SK-N-SH treated with all-trans-retinoic acid at 6 μM for 48 hours (cell line): ENCODE results near the gene SLC9B1.

Experiments
- BACH2 ChIP-seq: fragments of 250-450 bp; sonication (Bioruptor Pico); IDR thresholded peaks from 2 replicates; pipeline ENCODE4 v1.9.0; 2021; ENCODE audit warnings: mild to moderate bottlenecking, borderline replicate concordance
- CSDC2 ChIP-seq: fragments of 250-450 bp; sonication (Bioruptor Pico); IDR thresholded peaks from 2 replicates; pipeline ENCODE4 v1.5.0; 2020; ENCODE audit warnings: mild to moderate bottlenecking, moderate library complexity
- ISL1 ChIP-seq: fragments of 250-450 bp; sonication (Bioruptor Pico); IDR thresholded peaks from 2 replicates; pipeline ENCODE4 v2.1.2; 2022; ENCODE audit warnings: mild to moderate bottlenecking, moderate library complexity
- RARB ChIP-seq: fragments of 250-450 bp; sonication (Bioruptor Pico); IDR thresholded peaks from 2 replicates; pipeline ENCODE4 v1.8.0; 2021; ENCODE audit warnings: mild to moderate bottlenecking, moderate library complexity
- TOX ChIP-seq: fragments of 250-450 bp; sonication (Bioruptor Pico); IDR thresholded peaks from 2 replicates; pipeline ENCODE4 v1.8.0; 2021; ENCODE audit warnings: mild to moderate bottlenecking, moderate library complexity, borderline replicate concordance
- ZNF565 ChIP-seq: fragments of 450-650 bp; formaldehyde crosslinking; conservative IDR thresholded peaks from 2 replicates; pipeline ENCODE4 v1.5.0; 2020; ENCODE audit warnings: low read depth, mild to moderate bottlenecking, moderate library complexity
- TF ChIP-seq, protein P1 (sequence below): fragments of 250-450 bp; sonication (Bioruptor Pico); IDR thresholded peaks from 2 replicates; pipeline ENCODE4 v1.8.0; 2020; ENCODE audit warnings: mild to moderate bottlenecking, moderate library complexity, borderline replicate concordance

- TF ChIP-seq BACH2 (CRISPR knock-in tag) (no peak), CSDC2 (no peak), TOX (no peak), ZNF565 (CRISPR knock-in tag) (no peak), RARB (no peak), ISL1 (CRISPR knock-in tag) (no peak)
- TF ChIP-seq, protein P1, sequence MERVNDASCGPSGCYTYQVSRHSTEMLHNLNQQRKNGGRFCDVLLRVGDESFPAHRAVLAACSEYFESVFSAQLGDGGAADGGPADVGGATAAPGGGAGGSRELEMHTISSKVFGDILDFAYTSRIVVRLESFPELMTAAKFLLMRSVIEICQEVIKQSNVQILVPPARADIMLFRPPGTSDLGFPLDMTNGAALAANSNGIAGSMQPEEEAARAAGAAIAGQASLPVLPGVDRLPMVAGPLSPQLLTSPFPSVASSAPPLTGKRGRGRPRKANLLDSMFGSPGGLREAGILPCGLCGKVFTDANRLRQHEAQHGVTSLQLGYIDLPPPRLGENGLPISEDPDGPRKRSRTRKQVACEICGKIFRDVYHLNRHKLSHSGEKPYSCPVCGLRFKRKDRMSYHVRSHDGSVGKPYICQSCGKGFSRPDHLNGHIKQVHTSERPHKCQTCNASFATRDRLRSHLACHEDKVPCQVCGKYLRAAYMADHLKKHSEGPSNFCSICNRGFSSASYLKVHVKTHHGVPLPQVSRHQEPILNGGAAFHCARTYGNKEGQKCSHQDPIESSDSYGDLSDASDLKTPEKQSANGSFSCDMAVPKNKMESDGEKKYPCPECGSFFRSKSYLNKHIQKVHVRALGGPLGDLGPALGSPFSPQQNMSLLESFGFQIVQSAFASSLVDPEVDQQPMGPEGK (CRISPR knock-in tag): no peak
Measured at GRCh38 chr4:102994803-102995202, 24.7 kb downstream of the SLC9B1 start.
